Esophagus squamous epithelium (tissue), 4 donors: ENCODE measurements around the gene GNRHR.

Experiments used
- POLR2A ChIP-seq, 4 donors: fragments of 450-650 bp; IDR thresholded peaks; one replicate each; pipeline ENCODE4 v1.6.1; 2017; ENCODE audit warnings: antibody characterized with exemption in 4 of 4, mild to moderate bottlenecking in 4 of 4, moderate library complexity in 3 of 4
- TF ChIP-seq, protein P1 (sequence below), 6 experiments: fragments of 450-650 bp in 4 of 6; fragments of 200-600 bp in 2 of 6; sonication (generic) in 2 of 6; IDR thresholded peaks; one replicate each; pipeline ENCODE4 v1.5.1; 2016 to 2019; ENCODE audit warnings: antibody characterized with exemption in 6 of 6, mild to moderate bottlenecking in 4 of 6, moderate library complexity in 4 of 6

DNA sequence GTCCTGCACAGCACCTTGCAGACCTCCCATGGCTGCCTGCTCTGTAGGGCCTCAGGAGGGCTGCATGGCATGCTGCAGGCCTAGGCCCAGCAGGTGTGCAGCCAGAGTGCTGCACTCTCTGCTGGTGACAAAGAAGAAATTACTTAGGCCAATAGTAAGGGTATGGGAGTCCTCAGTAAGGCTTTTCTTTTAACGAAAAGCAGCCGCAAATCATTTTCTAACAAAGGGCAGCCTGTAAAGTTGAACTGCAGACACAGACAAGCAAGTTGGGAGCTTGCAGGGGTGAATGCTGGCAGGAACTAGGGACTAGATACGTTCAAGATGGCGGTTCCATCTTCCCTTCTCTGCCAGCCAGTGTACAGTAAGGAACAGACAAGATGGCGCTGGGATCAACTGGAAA is 30.8 kb downstream of the GNRHR start:
- TF ChIP-seq, protein P1, sequence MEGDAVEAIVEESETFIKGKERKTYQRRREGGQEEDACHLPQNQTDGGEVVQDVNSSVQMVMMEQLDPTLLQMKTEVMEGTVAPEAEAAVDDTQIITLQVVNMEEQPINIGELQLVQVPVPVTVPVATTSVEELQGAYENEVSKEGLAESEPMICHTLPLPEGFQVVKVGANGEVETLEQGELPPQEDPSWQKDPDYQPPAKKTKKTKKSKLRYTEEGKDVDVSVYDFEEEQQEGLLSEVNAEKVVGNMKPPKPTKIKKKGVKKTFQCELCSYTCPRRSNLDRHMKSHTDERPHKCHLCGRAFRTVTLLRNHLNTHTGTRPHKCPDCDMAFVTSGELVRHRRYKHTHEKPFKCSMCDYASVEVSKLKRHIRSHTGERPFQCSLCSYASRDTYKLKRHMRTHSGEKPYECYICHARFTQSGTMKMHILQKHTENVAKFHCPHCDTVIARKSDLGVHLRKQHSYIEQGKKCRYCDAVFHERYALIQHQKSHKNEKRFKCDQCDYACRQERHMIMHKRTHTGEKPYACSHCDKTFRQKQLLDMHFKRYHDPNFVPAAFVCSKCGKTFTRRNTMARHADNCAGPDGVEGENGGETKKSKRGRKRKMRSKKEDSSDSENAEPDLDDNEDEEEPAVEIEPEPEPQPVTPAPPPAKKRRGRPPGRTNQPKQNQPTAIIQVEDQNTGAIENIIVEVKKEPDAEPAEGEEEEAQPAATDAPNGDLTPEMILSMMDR (IDR thresholded peaks at IDR 0.05) = no peak
- no peak for TF ChIP-seq POLR2A (IDR thresholded peaks at IDR 0.05)
